Chondrocyte (in vitro differentiated cells): ENCODE results near the gene TRIM2. TPM values are rescaled to one million over a fixed set of nuclear protein-coding genes. Genes with fewer than 3 reads are reported as not detected.

Experiments used
- DNase-seq: peaks from one replicate; pipeline ENCODE4 v3.0.0; 2021; ENCODE audit warnings: mixed read lengths, low spot score
- H3K27ac Mint-ChIP-seq: one replicate; pipeline ENCODE4 v1.8.0; 2021; ENCODE audit warnings: mild to moderate bottlenecking, moderate library complexity, mixed read lengths; ENCODE audit not compliant: unreplicated experiment
- H3K27me3 Mint-ChIP-seq: 2 replicates; pipeline ENCODE4 v1.8.0; 2021; ENCODE audit warnings: low read depth, mixed read lengths
- H3K36me3 Mint-ChIP-seq: 2 replicates; pipeline ENCODE4 v1.8.0; 2021; ENCODE audit warnings: low read depth, mixed read lengths
- H3K4me1 Mint-ChIP-seq: 2 replicates; pipeline ENCODE4 v1.8.0; 2021; ENCODE audit warnings: low read depth, mild to moderate bottlenecking, mixed read lengths
- H3K4me3 Mint-ChIP-seq: one replicate; pipeline ENCODE4 v1.8.0; 2021; ENCODE audit warnings: mild to moderate bottlenecking, moderate library complexity, mixed read lengths; ENCODE audit not compliant: unreplicated experiment
- H3K9me3 Mint-ChIP-seq: 2 replicates; pipeline ENCODE4 v1.8.0; 2021; ENCODE audit warnings: low read depth, mixed read lengths
- total RNA-seq: library from RNA; stranded (reverse); gene quantifications from 3 replicates; pipeline ENCODE4 v1.2.1, GENCODE V29; 2021
- TF ChIP-seq, protein P1 (sequence below): fragments of 200-600 bp; sonication (generic); IDR thresholded peaks from 2 replicates; pipeline ENCODE4 v1.5.0; 2021; ENCODE audit warnings: antibody characterized with exemption, mild to moderate bottlenecking, moderate library complexity

Gene TRIM2
- total RNA-seq, 1 donor from 2014 or later, result 18.2 TPM

DNA sequence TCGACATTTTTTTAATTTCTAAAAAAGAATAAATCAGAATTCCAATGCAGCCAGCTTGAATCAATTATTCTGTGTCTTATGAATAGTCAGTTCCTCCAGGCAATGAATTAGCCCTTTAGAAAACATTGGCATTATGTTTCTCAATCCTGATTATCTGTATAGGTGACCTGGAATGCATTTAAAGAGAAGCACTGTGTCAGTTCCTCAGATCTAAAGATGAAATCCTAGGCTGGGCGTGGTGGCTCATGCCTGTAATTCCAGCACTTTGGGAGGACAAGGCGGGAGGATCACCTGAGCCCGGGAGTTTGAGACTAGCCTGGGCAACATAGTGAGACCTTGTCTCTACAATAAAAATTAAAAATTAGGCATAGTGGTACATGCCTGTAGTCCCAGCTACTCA, 183.7 kb downstream of the TRIM2 start:
- no peak overlapping the region for H3K27ac Mint-ChIP-seq
- H3K36me3 Mint-ChIP-seq, result no peaks in the 10 kb centered on the region
- H3K4me3 Mint-ChIP-seq, result no peak overlapping the region
- no peaks in the 10 kb centered on the region for H3K9me3 Mint-ChIP-seq
- TF ChIP-seq, protein P1, sequence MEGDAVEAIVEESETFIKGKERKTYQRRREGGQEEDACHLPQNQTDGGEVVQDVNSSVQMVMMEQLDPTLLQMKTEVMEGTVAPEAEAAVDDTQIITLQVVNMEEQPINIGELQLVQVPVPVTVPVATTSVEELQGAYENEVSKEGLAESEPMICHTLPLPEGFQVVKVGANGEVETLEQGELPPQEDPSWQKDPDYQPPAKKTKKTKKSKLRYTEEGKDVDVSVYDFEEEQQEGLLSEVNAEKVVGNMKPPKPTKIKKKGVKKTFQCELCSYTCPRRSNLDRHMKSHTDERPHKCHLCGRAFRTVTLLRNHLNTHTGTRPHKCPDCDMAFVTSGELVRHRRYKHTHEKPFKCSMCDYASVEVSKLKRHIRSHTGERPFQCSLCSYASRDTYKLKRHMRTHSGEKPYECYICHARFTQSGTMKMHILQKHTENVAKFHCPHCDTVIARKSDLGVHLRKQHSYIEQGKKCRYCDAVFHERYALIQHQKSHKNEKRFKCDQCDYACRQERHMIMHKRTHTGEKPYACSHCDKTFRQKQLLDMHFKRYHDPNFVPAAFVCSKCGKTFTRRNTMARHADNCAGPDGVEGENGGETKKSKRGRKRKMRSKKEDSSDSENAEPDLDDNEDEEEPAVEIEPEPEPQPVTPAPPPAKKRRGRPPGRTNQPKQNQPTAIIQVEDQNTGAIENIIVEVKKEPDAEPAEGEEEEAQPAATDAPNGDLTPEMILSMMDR, result no peak
- peaks cover 19% of the 10 kb centered on the region for H3K4me1 Mint-ChIP-seq
- H3K27me3 Mint-ChIP-seq, result no peaks in the 10 kb centered on the region
- no peak for DNase-seq

Other genes with a start within 250 kb of the TRIM2 start
- 0.90 to 3.5 TPM (median 2.2 TPM) in 3 replicates for gene MND1, start 140.2 kb downstream of the TRIM2 start, total RNA-seq